HCT116 (cell line): ENCODE data around the gene NOP14. TPM values are rescaled to one million over a fixed set of nuclear protein-coding genes. Genes with fewer than 3 reads are reported as not detected.

Source experiments
- ATAC-seq: fragments of 200-7000 bp; cut with Tn5 transposase; 2 replicates; pipeline ENCODE4 v1.9.1; 2020; ENCODE audit warnings: mild to moderate bottlenecking, moderate library complexity
- BruUV-seq: library from RNA; stranded (reverse); fragments of 400-500 nt; replicated peaks from 2 replicates; lab custom pipeline; 2021; lab: Mats Ljungman, UMichigan
- CTCF ChIA-PET: fragments of 300-600 bp; sonication (Branson Sonifier 250); formaldehyde crosslinking; loops from one replicate; lab custom pipeline; 2021; ENCODE audit warnings: antibody characterized with exemption; lab: Charles Lee
- POLR2A ChIA-PET: fragments of 300-600, 350-600 bp; sonication (Branson Sonifier 250); formaldehyde crosslinking; loops from one replicate; lab custom pipeline; 2021; ENCODE audit warnings: antibody characterized with exemption; lab: Charles Lee
- RAD21 ChIA-PET, 2 experiments: fragments of 300-600 bp; sonication (Branson Sonifier 250); formaldehyde crosslinking; loops; one replicate each; lab custom pipeline; 2023; ENCODE audit warnings: low total read pairs in 2 of 2; ENCODE audit not compliant: uncharacterized antibody in 2 of 2, unreplicated experiment in 2 of 2, low non-redundant PET in 1 of 2; lab: Charles Lee
- DNase-seq: peaks from one replicate; pipeline ENCODE4 v3.0.0-alpha.2; 2010; ENCODE audit warnings: low read depth, low spot score
- H2AFZ ChIP-seq: fragments of 200-600 bp; shearing (Covaris generic), sonication (generic); 2 replicates; pipeline ENCODE4 v1.6.1; 2017; ENCODE audit warnings: low read depth, mixed run types, mixed read lengths, antibody characterized with exemption, low read length; ENCODE audit not compliant: poor library complexity, severe bottlenecking
- H3K27ac ChIP-seq: 2 replicates; pipeline ENCODE4 v1.5.1; 2012; ENCODE audit warnings: low read depth, low read length
- H3K27me3 ChIP-seq: fragments of 200-600 bp; sonication (generic); 2 replicates; pipeline ENCODE4 v1.6.1; 2016; ENCODE audit warnings: mixed run types, low read length, mixed read lengths; ENCODE audit not compliant: insufficient read depth
- H3K36me3 ChIP-seq, 2 experiments: fragments of 200-500 bp in 1 of 2; fragments of 200-600 bp in 1 of 2; sonication (Bioruptor generic) in 1 of 2; sonication (generic) in 1 of 2; 2 replicates each; pipeline versions ENCODE4 v1.5.1 to v1.6.1; 2014 to 2016; ENCODE audit warnings: low read length in 2 of 2, inconsistent platforms in 1 of 2, mixed read lengths in 1 of 2, mixed run types in 1 of 2; ENCODE audit not compliant: insufficient read depth in 2 of 2, control insufficient read depth in 1 of 2
- H3K4me1 ChIP-seq, 2 experiments: fragments of 200-600 bp in 1 of 2; sonication (generic) in 1 of 2; 2 replicates each; pipeline versions ENCODE4 v1.5.1 to v1.6.1; 2012 to 2017; ENCODE audit warnings: low read length in 2 of 2, inconsistent platforms in 1 of 2, mild to moderate bottlenecking in 1 of 2, mixed read lengths in 1 of 2, mixed run types in 1 of 2, moderate library complexity in 1 of 2; ENCODE audit not compliant: insufficient read depth in 2 of 2, control insufficient read depth in 1 of 2
- H3K4me2 ChIP-seq: fragments of 200-600 bp; sonication (generic); 2 replicates; pipeline ENCODE4 v1.6.1; 2017; ENCODE audit warnings: mixed run types, low read length, mixed read lengths
- H3K4me3 ChIP-seq, 2 experiments: fragments of 200-600 bp in 1 of 2; sonication (generic) in 1 of 2; replicated peaks in 1 of 2; 2 replicates each; pipeline ENCODE4 v1.5.1; 2011 to 2016; ENCODE audit warnings: low read length in 2 of 2, control low read depth in 1 of 2, low read depth in 1 of 2, mild to moderate bottlenecking in 1 of 2, mixed read lengths in 1 of 2, mixed run types in 1 of 2
- H3K79me2 ChIP-seq: fragments of 200-600 bp; sonication (generic); 2 replicates; pipeline ENCODE4 v1.6.1; 2017; ENCODE audit warnings: mild to moderate bottlenecking, mixed run types, low read length, moderate library complexity, mixed read lengths; ENCODE audit not compliant: insufficient read depth
- H3K9ac ChIP-seq: fragments of 200-600 bp; sonication (generic); 2 replicates; pipeline ENCODE4 v1.6.1; 2016; ENCODE audit warnings: low read length, mixed read lengths
- H3K9me2 ChIP-seq: fragments of 200-600 bp; sonication (generic), shearing (Covaris generic); 2 replicates; pipeline ENCODE4 v1.6.1; 2017; ENCODE audit warnings: mixed run types, mild to moderate bottlenecking, moderate library complexity; ENCODE audit not compliant: insufficient read depth
- H3K9me3 ChIP-seq, 2 experiments: fragments of 200-500 bp in 1 of 2; fragments of 200-600 bp in 1 of 2; sonication (Bioruptor generic) in 1 of 2; sonication (generic) in 1 of 2; 2 replicates each; pipeline ENCODE4 v1.6.1; 2014 to 2017; ENCODE audit warnings: low read length in 2 of 2, mixed read lengths in 2 of 2, inconsistent platforms in 1 of 2, low read depth in 1 of 2, mild to moderate bottlenecking in 1 of 2, mixed run types in 1 of 2, moderate library complexity in 1 of 2; ENCODE audit not compliant: control insufficient read depth in 1 of 2, insufficient read depth in 1 of 2
- H4K20me1 ChIP-seq: fragments of 200-600 bp; sonication (generic), shearing (Covaris generic); 2 replicates; pipeline ENCODE4 v1.6.1; 2017; ENCODE audit warnings: mixed run types, mild to moderate bottlenecking, moderate library complexity; ENCODE audit not compliant: insufficient read depth
- EGR1 ChIP-seq: IDR thresholded peaks from 2 replicates; pipeline ENCODE4 v1.6.1; 2012; ENCODE audit warnings: low read depth
- EZH2 ChIP-seq: fragments of 200-600 bp; sonication (generic); IDR thresholded peaks from 2 replicates; pipeline ENCODE4 v1.6.1; 2017; ENCODE audit warnings: antibody characterized with exemption, mixed run types
- FOSL1 ChIP-seq: IDR thresholded peaks from 2 replicates; pipeline ENCODE4 v1.6.1; 2012; ENCODE audit warnings: low read depth
- POLR2A ChIP-seq: IDR thresholded peaks from 2 replicates; pipeline ENCODE4 v1.7.0; 2011; ENCODE audit warnings: borderline replicate concordance; ENCODE audit not compliant: insufficient read depth, insufficient read length; ENCODE audit errors: extremely low read depth
- POLR2AphosphoS5 ChIP-seq: IDR thresholded peaks from 2 replicates; pipeline ENCODE4 v1.6.1; 2011; ENCODE audit warnings: mild to moderate bottlenecking, low read depth, low read length, moderate library complexity
- RAD21 ChIP-seq: IDR thresholded peaks from 2 replicates; pipeline ENCODE4 v1.6.1; 2012; ENCODE audit warnings: low read depth, mild to moderate bottlenecking
- SIN3A ChIP-seq: IDR thresholded peaks from 2 replicates; pipeline ENCODE4 v1.6.1; 2012; ENCODE audit warnings: low read depth
- SP1 ChIP-seq: IDR thresholded peaks from 2 replicates; pipeline ENCODE4 v1.6.1; 2012; ENCODE audit warnings: low read depth
- SRF ChIP-seq: IDR thresholded peaks from 2 replicates; pipeline ENCODE4 v1.6.1; 2012; ENCODE audit warnings: low read depth
- TCF7L2 ChIP-seq: IDR thresholded peaks from 2 replicates; pipeline ENCODE4 v1.7.0; 2011; ENCODE audit warnings: borderline replicate concordance, inconsistent platforms; ENCODE audit not compliant: insufficient read depth, insufficient read length; ENCODE audit errors: extremely low read depth
- ZFX ChIP-seq: fragments of 450-650 bp; IDR thresholded peaks from 2 replicates; pipeline ENCODE4 v1.6.1; 2017
- ZNF274 ChIP-seq: fragments of 200-500 bp; sonication (Bioruptor generic); IDR thresholded peaks from 2 replicates; pipeline ENCODE4 v1.6.1; 2014; ENCODE audit warnings: mild to moderate bottlenecking, low read depth, low read length, inconsistent platforms
- intact Hi-C: fragments of 100-400 bp; cut with micrococcal nuclease; formaldehyde crosslinking; loops from 2 replicates; pipeline ENCODE4 v1.10.0; 2022
- total RNA-seq: library from RNA; stranded (reverse); gene quantifications from one replicate; pipeline ENCODE4 v1.2.1, GENCODE V29; 2021; ENCODE audit not compliant: unreplicated experiment
- TF ChIP-seq, protein P1 (sequence below): IDR thresholded peaks from 2 replicates; pipeline ENCODE4 v1.6.1; 2012; ENCODE audit warnings: low read depth
- TF ChIP-seq, protein P2 (sequence below): IDR thresholded peaks from 2 replicates; pipeline ENCODE4 v1.6.1; 2012

NOP14 gene
- total RNA-seq, 1 experiment from 2014 or later = 67.3 TPM

DNA sequence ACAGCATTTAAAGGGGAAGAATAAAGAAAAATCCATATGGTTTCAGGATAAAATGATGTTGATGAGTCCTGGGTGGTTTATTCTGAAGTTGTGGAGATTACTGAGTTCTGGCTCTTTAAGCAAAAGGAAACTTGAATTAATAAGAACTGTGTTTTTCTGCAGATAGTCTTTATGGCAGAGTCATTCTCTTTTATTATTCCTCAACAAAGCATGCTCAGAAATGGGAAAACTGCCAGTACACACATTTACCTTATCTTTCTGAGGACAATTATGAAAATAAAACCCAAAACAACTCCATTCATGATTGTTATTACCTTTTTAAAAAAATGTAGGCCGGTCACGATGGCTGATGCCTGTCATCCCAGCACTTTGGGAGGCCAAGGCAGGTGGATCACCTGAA is 61.1 kb downstream of the NOP14 start:
- H3K36me3 ChIP-seq = peaks cover 35 to 51% of the 10 kb centered on the region in 2 experiments
- no peak overlapping the region for H3K27ac ChIP-seq
- DNase-seq = no peak
- BruUV-seq = no TSS peak
- no peak for ATAC-seq
- no peak overlapping the region for H3K9ac ChIP-seq
- H3K9me3 ChIP-seq = no peaks in the 10 kb centered on the region
- H4K20me1 ChIP-seq = no peaks in the 10 kb centered on the region
- CTCF ChIA-PET = no interaction called here
- no peak overlapping the region for H2AFZ ChIP-seq
- H3K79me2 ChIP-seq = no peaks in the 10 kb centered on the region
- no peak overlapping the region for H3K4me2 ChIP-seq
- H3K4me3 ChIP-seq = no peak overlapping the region
- intact Hi-C loops = no loop called here
- TF ChIP-seq POLR2AphosphoS5 (no peak), EGR1 (no peak), RAD21 (no peak), TCF7L2 (no peak), ZNF274 (no peak), SP1 (no peak), ZFX (no peak), EZH2 (no peak), POLR2A (no peak), FOSL1 (no peak), SRF (no peak), SIN3A (no peak)
- TF ChIP-seq, protein P1, sequence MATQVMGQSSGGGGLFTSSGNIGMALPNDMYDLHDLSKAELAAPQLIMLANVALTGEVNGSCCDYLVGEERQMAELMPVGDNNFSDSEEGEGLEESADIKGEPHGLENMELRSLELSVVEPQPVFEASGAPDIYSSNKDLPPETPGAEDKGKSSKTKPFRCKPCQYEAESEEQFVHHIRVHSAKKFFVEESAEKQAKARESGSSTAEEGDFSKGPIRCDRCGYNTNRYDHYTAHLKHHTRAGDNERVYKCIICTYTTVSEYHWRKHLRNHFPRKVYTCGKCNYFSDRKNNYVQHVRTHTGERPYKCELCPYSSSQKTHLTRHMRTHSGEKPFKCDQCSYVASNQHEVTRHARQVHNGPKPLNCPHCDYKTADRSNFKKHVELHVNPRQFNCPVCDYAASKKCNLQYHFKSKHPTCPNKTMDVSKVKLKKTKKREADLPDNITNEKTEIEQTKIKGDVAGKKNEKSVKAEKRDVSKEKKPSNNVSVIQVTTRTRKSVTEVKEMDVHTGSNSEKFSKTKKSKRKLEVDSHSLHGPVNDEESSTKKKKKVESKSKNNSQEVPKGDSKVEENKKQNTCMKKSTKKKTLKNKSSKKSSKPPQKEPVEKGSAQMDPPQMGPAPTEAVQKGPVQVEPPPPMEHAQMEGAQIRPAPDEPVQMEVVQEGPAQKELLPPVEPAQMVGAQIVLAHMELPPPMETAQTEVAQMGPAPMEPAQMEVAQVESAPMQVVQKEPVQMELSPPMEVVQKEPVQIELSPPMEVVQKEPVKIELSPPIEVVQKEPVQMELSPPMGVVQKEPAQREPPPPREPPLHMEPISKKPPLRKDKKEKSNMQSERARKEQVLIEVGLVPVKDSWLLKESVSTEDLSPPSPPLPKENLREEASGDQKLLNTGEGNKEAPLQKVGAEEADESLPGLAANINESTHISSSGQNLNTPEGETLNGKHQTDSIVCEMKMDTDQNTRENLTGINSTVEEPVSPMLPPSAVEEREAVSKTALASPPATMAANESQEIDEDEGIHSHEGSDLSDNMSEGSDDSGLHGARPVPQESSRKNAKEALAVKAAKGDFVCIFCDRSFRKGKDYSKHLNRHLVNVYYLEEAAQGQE = no peak
- TF ChIP-seq, protein P2, sequence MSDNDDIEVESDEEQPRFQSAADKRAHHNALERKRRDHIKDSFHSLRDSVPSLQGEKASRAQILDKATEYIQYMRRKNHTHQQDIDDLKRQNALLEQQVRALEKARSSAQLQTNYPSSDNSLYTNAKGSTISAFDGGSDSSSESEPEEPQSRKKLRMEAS = no peak
- H3K4me1 ChIP-seq = no peaks in the 10 kb centered on the region
- no peaks in the 10 kb centered on the region for H3K9me2 ChIP-seq
- RAD21 ChIA-PET = no interaction called here
- H3K27me3 ChIP-seq = no peaks in the 10 kb centered on the region
- POLR2A ChIA-PET = no interaction called here
